Measurements from ENCODE around the gene CYTH3. TPM values are rescaled to one million over a fixed set of nuclear protein-coding genes. Genes with fewer than 3 reads are reported as not detected.

CYTH3 gene
- total and polyA plus RNA-seq, 9 of the 15 experiments (the other 6 are each of a cell fraction or from before 2014, with no cell fraction given), result 0.25 to 15.2 (median 11.4) TPM

DNA sequence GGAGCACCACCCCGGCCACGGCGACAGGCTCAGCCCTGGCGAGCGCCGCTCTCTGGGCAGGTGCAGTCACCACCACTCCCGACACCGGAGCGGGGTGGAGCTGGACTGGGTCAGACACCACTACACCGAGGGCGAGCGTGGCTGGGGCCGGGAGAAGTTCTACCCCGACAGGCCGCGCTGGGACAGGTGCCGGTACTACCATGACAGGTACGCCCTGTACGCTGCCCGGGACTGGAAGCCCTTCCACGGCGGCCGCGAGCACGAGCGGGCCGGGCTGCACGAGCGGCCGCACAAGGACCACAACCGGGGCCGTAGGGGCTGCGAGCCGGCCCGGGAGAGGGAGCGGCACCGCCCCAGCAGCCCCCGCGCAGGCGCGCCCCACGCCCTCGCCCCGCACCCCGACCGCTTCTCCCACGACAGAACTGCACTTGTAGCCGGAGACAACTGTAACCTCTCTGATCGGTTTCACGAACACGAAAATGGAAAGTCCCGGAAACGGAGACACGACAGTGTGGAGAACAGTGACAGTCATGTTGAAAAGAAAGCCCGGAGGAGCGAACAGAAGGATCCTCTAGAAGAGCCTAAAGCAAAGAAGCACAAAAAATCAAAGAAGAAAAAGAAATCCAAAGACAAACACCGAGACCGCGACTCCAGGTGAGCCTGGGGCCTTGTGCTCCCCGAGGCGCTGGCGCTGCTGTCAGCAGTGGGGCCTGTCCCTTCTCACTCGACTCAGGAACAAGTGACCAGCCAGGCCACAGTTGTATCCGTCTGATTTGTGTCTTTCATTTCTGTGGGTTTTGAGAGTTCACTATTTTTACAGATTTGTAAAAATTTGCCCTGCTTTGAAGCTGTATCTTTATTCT, 117.7 kb downstream of the CYTH3 start:
- Histone ChIP-seq H3K27ac (ENCODE audit: extremely low read depth, low read depth, low read length) (no peak overlapping the region), H4K20me1 (replicated peaks; ENCODE audit: control insufficient read depth, insufficient read depth, low read length) (0 out of 2 replicates have a peak, but pooled peaks cover 8% of the 10 kb centered on the region), H3K4me1 (replicated peaks in 1 of 2; ENCODE audit: control insufficient read depth in 2 of 2, insufficient read depth in 2 of 2, low read length in 2 of 2) (no peaks in the 10 kb centered on the region), H3K9me3 (replicated peaks; ENCODE audit: control insufficient read depth, insufficient read depth, low read depth, low read length) (no peaks in the 10 kb centered on the region; the same call in 1 of the 2 replicates), H3K9ac (ENCODE audit: insufficient read depth in 1 of 2, low read depth in 2 of 2, low read length in 2 of 2) (no peak overlapping the region), H2AFZ (ENCODE audit: low read depth, low read length) (no peak overlapping the region), H3K27me3 (ENCODE audit: control insufficient read depth in 2 of 2, insufficient read depth in 2 of 2, low read length in 2 of 2) (no peaks in the 10 kb centered on the region), H3K4me2 (ENCODE audit: insufficient read depth, low read length) (no peak overlapping the region), H3K9me1 (ENCODE audit: control insufficient read depth, insufficient read depth, low read length) (no peaks in the 10 kb centered on the region), H3K36me3 (ENCODE audit: control insufficient read depth, insufficient read depth, low read length) (peaks cover 89% of the 10 kb centered on the region), H3K4me3 (no peak overlapping the region), H3K79me2 (ENCODE audit: control insufficient read depth, insufficient read depth, low read length) (no peaks in the 10 kb centered on the region)
- DNase-seq (ENCODE audit: extremely low read depth in 1 of 4, low spot score in 3 of 4) (no peak), ATAC-seq (no peak), FAIRE-seq (no peak)
- WGBS (ENCODE audit: insufficient coverage, low coverage, missing lambda C conversion rate), result 97% methylated on average over 22 of the region's 64 CpGs
- no TSS peak for BruUV-seq (replicated peaks)
- intact Hi-C loops (cut with micrococcal nuclease), result no loop called here
- ChIA-PET CTCF (ENCODE audit: low intra/inter-chr PET ratio) (no interaction called here), POLR2A (no interaction called here)
- TF ChIP-seq, protein P1, sequence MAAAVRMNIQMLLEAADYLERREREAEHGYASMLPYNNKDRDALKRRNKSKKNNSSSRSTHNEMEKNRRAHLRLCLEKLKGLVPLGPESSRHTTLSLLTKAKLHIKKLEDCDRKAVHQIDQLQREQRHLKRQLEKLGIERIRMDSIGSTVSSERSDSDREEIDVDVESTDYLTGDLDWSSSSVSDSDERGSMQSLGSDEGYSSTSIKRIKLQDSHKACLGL (CRISPR knock-in tag; IDR thresholded peaks at IDR 0.05; ENCODE audit: borderline replicate concordance, poor library complexity, severe bottlenecking), result no peak
- TF ChIP-seq ZZZ3 (IDR thresholded peaks at IDR 0.05), result no peak
- TF ChIP-seq FOXA1 (IDR thresholded peaks at IDR 0.05; ENCODE audit: borderline replicate concordance), result no peak
- TF ChIP-seq MAFK (IDR thresholded peaks at IDR 0.05; ENCODE audit: low read length), result no peak
- TF ChIP-seq WHSC1 (IDR thresholded peaks at IDR 0.05; ENCODE audit: low read length), result no peak
- TF ChIP-seq ATF7 (IDR thresholded peaks at IDR 0.05), result no peak
- no peak for TF ChIP-seq PML (IDR thresholded peaks at IDR 0.05; ENCODE audit: low read length)
- TF ChIP-seq, protein P2, sequence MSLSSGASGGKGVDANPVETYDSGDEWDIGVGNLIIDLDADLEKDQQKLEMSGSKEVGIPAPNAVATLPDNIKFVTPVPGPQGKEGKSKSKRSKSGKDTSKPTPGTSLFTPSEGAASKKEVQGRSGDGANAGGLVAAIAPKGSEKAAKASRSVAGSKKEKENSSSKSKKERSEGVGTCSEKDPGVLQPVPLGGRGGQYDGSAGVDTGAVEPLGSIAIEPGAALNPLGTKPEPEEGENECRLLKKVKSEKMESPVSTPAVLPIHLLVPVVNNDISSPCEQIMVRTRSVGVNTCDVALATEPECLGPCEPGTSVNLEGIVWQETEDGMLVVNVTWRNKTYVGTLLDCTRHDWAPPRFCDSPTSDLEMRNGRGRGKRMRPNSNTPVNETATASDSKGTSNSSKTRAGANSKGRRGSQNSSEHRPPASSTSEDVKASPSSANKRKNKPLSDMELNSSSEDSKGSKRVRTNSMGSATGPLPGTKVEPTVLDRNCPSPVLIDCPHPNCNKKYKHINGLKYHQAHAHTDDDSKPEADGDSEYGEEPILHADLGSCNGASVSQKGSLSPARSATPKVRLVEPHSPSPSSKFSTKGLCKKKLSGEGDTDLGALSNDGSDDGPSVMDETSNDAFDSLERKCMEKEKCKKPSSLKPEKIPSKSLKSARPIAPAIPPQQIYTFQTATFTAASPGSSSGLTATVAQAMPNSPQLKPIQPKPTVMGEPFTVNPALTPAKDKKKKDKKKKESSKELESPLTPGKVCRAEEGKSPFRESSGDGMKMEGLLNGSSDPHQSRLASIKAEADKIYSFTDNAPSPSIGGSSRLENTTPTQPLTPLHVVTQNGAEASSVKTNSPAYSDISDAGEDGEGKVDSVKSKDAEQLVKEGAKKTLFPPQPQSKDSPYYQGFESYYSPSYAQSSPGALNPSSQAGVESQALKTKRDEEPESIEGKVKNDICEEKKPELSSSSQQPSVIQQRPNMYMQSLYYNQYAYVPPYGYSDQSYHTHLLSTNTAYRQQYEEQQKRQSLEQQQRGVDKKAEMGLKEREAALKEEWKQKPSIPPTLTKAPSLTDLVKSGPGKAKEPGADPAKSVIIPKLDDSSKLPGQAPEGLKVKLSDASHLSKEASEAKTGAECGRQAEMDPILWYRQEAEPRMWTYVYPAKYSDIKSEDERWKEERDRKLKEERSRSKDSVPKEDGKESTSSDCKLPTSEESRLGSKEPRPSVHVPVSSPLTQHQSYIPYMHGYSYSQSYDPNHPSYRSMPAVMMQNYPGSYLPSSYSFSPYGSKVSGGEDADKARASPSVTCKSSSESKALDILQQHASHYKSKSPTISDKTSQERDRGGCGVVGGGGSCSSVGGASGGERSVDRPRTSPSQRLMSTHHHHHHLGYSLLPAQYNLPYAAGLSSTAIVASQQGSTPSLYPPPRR (CRISPR knock-in tag; IDR thresholded peaks at IDR 0.05; ENCODE audit: borderline replicate concordance), result no peak
- no peak for TF ChIP-seq SP2 (IDR thresholded peaks at IDR 0.05; ENCODE audit: extremely low read depth, low read depth, low read length, poor library complexity, severe bottlenecking)
- no peak for TF ChIP-seq GATAD2A (IDR thresholded peaks at IDR 0.05)
- no peak for TF ChIP-seq ZNF224 (CRISPR knock-in tag; IDR thresholded peaks at IDR 0.05)
- in situ Hi-C loops (cut with MboI), result no loop called here

Data from K562 (cell line).